Measurements from ENCODE around the gene KCTD17.

KCTD17 gene

GRCh38 chr22:37079158-37079557 lies 27.6 kb downstream of the KCTD17 start:
- DNase-seq (ENCODE audit: low spot score): no peak

GRCh38 chr22:37079668-37080171 lies 28.2 kb downstream of the KCTD17 start:
- DNase-seq (ENCODE audit: low spot score): peak; percentile 53

- DNase-seq (ENCODE audit: low spot score): no peak
Measured at GRCh38 chr22:37080438-37080837, 28.9 kb downstream of the KCTD17 start.

- DNase-seq (ENCODE audit: low spot score): no peak
Measured at GRCh38 chr22:37080838-37081237, 29.3 kb downstream of the KCTD17 start.

- no peak for DNase-seq (ENCODE audit: low spot score)
Measured at GRCh38 chr22:37082251-37082873, 30.8 kb downstream of the KCTD17 start.

- DNase-seq (ENCODE audit: low spot score): no peak
Measured at GRCh38 chr22:37083914-37084313, 32.4 kb downstream of the KCTD17 start.

- DNase-seq (ENCODE audit: low spot score): no peak
Measured at GRCh38 chr22:37084385-37084784, 32.8 kb downstream of the KCTD17 start.

- no peak for DNase-seq (ENCODE audit: low spot score)
Measured at GRCh38 chr22:37086184-37086583, 34.6 kb downstream of the KCTD17 start.

GRCh38 chr22:37088108-37088605 lies 36.6 kb downstream of the KCTD17 start:
- DNase-seq (ENCODE audit: low spot score): no peak

GRCh38 chr22:37088750-37089408 lies 37.3 kb downstream of the KCTD17 start:
- no peak for DNase-seq (ENCODE audit: low spot score)

- no peak for DNase-seq (ENCODE audit: low spot score)
Measured at GRCh38 chr22:37089434-37089833, 37.9 kb downstream of the KCTD17 start.

- no peak for DNase-seq (ENCODE audit: low spot score)
Measured at GRCh38 chr22:37090920-37091695, 39.6 kb downstream of the KCTD17 start.

GRCh38 chr22:37091994-37092393 lies 40.5 kb downstream of the KCTD17 start:
- DNase-seq (ENCODE audit: low spot score): no peak

GRCh38 chr22:37092997-37093396 lies 41.5 kb downstream of the KCTD17 start:
- DNase-seq (ENCODE audit: low spot score): no peak

- no peak for DNase-seq (ENCODE audit: low spot score)
Measured at GRCh38 chr22:37094239-37094638, 42.7 kb downstream of the KCTD17 start.

- DNase-seq (ENCODE audit: low spot score): no peak
Measured at GRCh38 chr22:37095113-37095512, 43.6 kb downstream of the KCTD17 start.

GRCh38 chr22:37097346-37097745 lies 45.8 kb downstream of the KCTD17 start:
- DNase-seq (ENCODE audit: low spot score): no peak

GRCh38 chr22:37098976-37099591 lies 47.5 kb downstream of the KCTD17 start:
- DNase-seq (ENCODE audit: low spot score): no peak

GRCh38 chr22:37100589-37101127 lies 49.1 kb downstream of the KCTD17 start:
- no peak for DNase-seq (ENCODE audit: low spot score)

GRCh38 chr22:37101311-37102066 lies 49.9 kb downstream of the KCTD17 start:
- no peak for DNase-seq (ENCODE audit: low spot score)

- DNase-seq (ENCODE audit: low spot score): no peak
Measured at GRCh38 chr22:37103151-37103550, 51.6 kb downstream of the KCTD17 start.

Measured in AG08396 (cell line).